Fibroblast of skin of left biceps (primary cell): ENCODE data around the gene S100A8.
"Not testable (repeated sequence)": the region's sequence is repeated elsewhere in the genome, so short reads cannot be mapped to it uniquely, and the experiment has no call there.

Experiments
- DNase-seq, 2 experiments: peaks; one replicate each; pipeline ENCODE4 v3.0.0-alpha.2; 2013; ENCODE audit warnings: low read depth in 2 of 2

Gene S100A8

GRCh38 chr1:153390938-153391710 is at the start of gene S100A8:
S100A8 (minus strand) TSS chr1:153391073; CDS start chr1:153390535, 538 bp downstream.
- no peak for DNase-seq

- no peak for DNase-seq
These were observed 48.4 kb upstream of the S100A8 start for GRCh38 chr1:153439273-153439672.

- no peak for DNase-seq
These were observed 47.7 kb upstream of the S100A8 start for GRCh38 chr1:153438599-153438998.

GRCh38 chr1:153437236-153437635 is 46.4 kb upstream of the S100A8 start:
- no peak for DNase-seq

GRCh38 chr1:153434746-153435455 is 44.0 kb upstream of the S100A8 start:
- DNase-seq: no peak

- no peak for DNase-seq
These were observed 42.2 kb upstream of the S100A8 start for GRCh38 chr1:153432874-153433681.

- DNase-seq: no peak
These were observed 41.1 kb upstream of the S100A8 start for GRCh38 chr1:153431928-153432327.

GRCh38 chr1:153431427-153431826 is 40.6 kb upstream of the S100A8 start:
- no peak for DNase-seq

GRCh38 chr1:153431002-153431401 is 40.1 kb upstream of the S100A8 start:
- no peak for DNase-seq

GRCh38 chr1:153430561-153430960 is 39.7 kb upstream of the S100A8 start:
- DNase-seq: no peak

GRCh38 chr1:153430166-153430553 is 39.3 kb upstream of the S100A8 start:
- DNase-seq: no peak

- DNase-seq: no peak
These were observed 38.6 kb upstream of the S100A8 start for GRCh38 chr1:153429266-153430165.

- no peak for DNase-seq
These were observed 37.9 kb upstream of the S100A8 start for GRCh38 chr1:153428791-153429190.

GRCh38 chr1:153428073-153428638 is 37.3 kb upstream of the S100A8 start:
- no peak for DNase-seq

GRCh38 chr1:153426809-153427208 is 35.9 kb upstream of the S100A8 start:
- no peak for DNase-seq

GRCh38 chr1:153422450-153423068 is 31.7 kb upstream of the S100A8 start:
- peak; percentile 16 to 22 for DNase-seq

GRCh38 chr1:153420306-153420705 is 29.4 kb upstream of the S100A8 start:
- no peak for DNase-seq

GRCh38 chr1:153419436-153419793 is 28.5 kb upstream of the S100A8 start:
- not testable (repeated sequence) for DNase-seq

GRCh38 chr1:153418758-153419435 is 28.0 kb upstream of the S100A8 start:
- not testable (repeated sequence) for DNase-seq
